ENCODE data around the gene NR1H3.
A peak's percentile ranks its signal among the peaks of the same experiment; 100 is the strongest.

NR1H3 gene

GRCh38 chr11:47269829-47270305 is 12.1 kb downstream of the NR1H3 start, which contains the start of gene MADD:
Gene MADD, plus strand, starts transcription at chr11:47270133.
- DNase-seq (ENCODE audit: low spot score), result peak; percentile 86

- DNase-seq (ENCODE audit: low spot score), result peak; percentile 52
Measured at GRCh38 chr11:47270331-47271271, 12.8 kb downstream of the NR1H3 start.

GRCh38 chr11:47271328-47271727 is 13.5 kb downstream of the NR1H3 start:
- no peak for DNase-seq (ENCODE audit: low spot score)

- DNase-seq (ENCODE audit: low spot score), result peak; percentile 46
Measured at GRCh38 chr11:47271961-47272661, 14.3 kb downstream of the NR1H3 start.

GRCh38 chr11:47272706-47273105 is 14.9 kb downstream of the NR1H3 start:
- no peak for DNase-seq (ENCODE audit: low spot score)

GRCh38 chr11:47274495-47275235 is 16.9 kb downstream of the NR1H3 start:
- DNase-seq (ENCODE audit: low spot score), result no peak

GRCh38 chr11:47276923-47277322 is 19.1 kb downstream of the NR1H3 start:
- DNase-seq (ENCODE audit: low spot score), result no peak

- no peak for DNase-seq (ENCODE audit: low spot score)
Measured at GRCh38 chr11:47278058-47278457, 20.3 kb downstream of the NR1H3 start.

- no peak for DNase-seq (ENCODE audit: low spot score)
Measured at GRCh38 chr11:47278769-47279168, 21.0 kb downstream of the NR1H3 start.

- no peak for DNase-seq (ENCODE audit: low spot score)
Measured at GRCh38 chr11:47280099-47280498, 22.3 kb downstream of the NR1H3 start.

- DNase-seq (ENCODE audit: low spot score), result no peak
Measured at GRCh38 chr11:47280860-47281259, 23.1 kb downstream of the NR1H3 start.

- DNase-seq (ENCODE audit: low spot score), result no peak
Measured at GRCh38 chr11:47282462-47282861, 24.7 kb downstream of the NR1H3 start.

GRCh38 chr11:47284151-47284550 is 26.4 kb downstream of the NR1H3 start:
- no peak for DNase-seq (ENCODE audit: low spot score)

GRCh38 chr11:47285969-47286770 is 28.4 kb downstream of the NR1H3 start:
- no peak for DNase-seq (ENCODE audit: low spot score)

GRCh38 chr11:47288066-47288465 is 30.3 kb downstream of the NR1H3 start:
- no peak for DNase-seq (ENCODE audit: low spot score)

GRCh38 chr11:47289856-47290255 is 32.1 kb downstream of the NR1H3 start:
- no peak for DNase-seq (ENCODE audit: low spot score)

- no peak for DNase-seq (ENCODE audit: low spot score)
Measured at GRCh38 chr11:47295385-47295784, 37.6 kb downstream of the NR1H3 start.

- no peak for DNase-seq (ENCODE audit: low spot score)
Measured at GRCh38 chr11:47296045-47296444, 38.2 kb downstream of the NR1H3 start.

GRCh38 chr11:47299078-47299477 is 41.3 kb downstream of the NR1H3 start:
- no peak for DNase-seq (ENCODE audit: low spot score)

GRCh38 chr11:47302853-47303252 is 45.1 kb downstream of the NR1H3 start:
- no peak for DNase-seq (ENCODE audit: low spot score)

- DNase-seq (ENCODE audit: low spot score), result no peak
Measured at GRCh38 chr11:47305734-47306483, 48.1 kb downstream of the NR1H3 start.
